HS-5 (cell line): ENCODE measurements around the gene PCDHA1.
A peak's percentile ranks its signal among the peaks of the same experiment; 100 is the strongest.
"Not testable (repeated sequence)": the region's sequence is repeated elsewhere in the genome, so short reads cannot be mapped to it uniquely, and the experiment has no call there.

Experiments
- DNase-seq: peaks from one replicate; pipeline ENCODE4 v3.0.0-alpha.2; 2012; ENCODE audit warnings: low read depth

The PCDHA1 gene

GRCh38 chr5:140849831-140850634 is 64.1 kb downstream of the PCDHA1 start:
- DNase-seq, result not testable (repeated sequence)

GRCh38 chr5:140855772-140856674 is 70.1 kb downstream of the PCDHA1 start, which contains the start of gene PCDHA10:
PCDHA10 (plus strand) TSS chr5:140855897; CDS start chr5:140856049, 152 bp downstream.
- DNase-seq, result no peak

DNA sequence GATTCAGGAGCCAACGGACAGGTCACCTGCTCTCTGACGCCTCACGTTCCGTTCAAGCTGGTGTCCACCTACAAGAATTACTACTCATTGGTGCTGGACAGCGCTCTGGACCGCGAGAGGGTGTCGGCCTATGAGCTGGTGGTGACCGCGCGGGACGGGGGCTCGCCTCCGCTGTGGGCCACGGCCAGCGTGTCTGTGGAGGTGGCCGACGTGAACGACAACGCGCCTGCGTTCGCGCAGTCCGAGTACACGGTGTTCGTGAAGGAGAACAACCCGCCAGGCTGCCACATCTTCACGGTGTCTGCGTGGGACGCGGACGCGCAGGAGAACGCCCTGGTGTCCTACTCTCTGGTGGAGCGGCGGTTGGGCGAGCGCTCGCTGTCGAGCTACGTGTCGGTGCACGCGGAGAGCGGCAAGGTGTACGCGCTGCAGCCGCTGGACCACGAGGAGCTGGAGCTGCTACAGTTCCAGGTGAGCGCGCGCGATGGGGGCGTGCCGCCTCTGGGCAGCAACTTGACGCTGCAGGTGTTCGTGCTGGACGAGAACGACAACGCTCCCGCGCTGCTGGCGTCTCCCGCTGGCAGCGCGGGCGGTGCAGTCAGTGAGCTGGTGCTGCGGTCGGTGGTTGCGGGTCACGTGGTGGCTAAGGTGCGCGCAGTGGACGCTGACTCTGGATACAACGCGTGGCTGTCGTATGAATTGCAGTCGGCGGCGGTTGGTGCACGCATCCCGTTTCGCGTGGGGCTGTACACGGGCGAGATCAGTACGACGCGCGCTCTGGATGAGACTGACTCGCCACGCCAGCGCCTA is 71.4 kb downstream of the PCDHA1 start:
- no peak for DNase-seq

DNA sequence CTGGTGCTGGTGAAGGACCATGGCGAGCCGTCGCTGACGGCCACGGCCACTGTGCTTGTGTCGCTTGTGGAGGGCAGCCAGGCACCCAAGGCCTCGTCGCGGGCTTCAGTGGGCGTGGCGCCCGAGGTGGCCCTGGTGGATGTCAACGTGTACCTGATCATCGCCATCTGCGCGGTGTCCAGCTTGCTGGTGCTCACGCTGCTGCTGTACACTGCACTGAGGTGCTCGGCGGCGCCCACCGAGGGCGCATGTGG is 72.0 kb downstream of the PCDHA1 start:
- DNase-seq, result no peak

DNA sequence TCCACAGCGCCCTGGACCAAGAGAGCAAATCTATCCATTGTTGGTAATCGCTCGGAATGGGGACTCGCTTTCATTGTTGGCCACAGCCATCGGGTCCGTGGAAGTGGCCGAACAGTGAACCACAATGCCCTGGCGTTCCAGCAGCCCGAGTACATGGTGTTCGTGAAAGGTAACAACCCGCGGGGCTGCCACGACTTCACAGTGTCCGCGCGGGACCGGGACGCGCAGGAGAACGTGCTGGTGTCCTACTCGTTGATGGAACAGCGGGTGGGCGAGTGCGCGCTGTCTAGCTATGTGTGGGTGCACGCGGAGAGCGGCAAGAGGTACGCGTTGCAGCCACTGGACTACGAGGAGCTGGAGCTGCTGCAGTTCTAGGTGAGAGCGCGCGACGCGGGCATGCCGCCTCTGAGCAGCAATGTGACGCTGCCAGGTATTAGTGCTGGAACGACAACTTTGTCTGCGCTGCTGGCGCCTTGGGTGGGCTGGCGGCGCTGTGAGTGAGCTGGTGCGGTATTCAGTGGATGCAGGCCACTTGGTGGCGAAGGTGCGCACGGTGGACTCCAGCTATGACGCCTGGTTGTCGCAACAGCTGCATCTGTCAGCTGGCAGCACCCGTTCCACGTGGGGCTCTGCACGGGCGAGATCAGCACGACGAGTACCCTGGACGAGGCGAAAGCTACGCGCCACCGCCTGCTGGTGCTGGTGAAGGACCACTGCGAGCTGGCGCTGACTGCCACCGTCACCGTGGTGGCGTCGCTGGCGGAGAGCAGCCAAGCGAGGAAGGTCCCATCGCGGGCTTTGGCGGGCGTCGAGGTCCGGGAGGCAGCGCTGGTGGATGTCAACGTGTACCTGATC is 76.7 kb downstream of the PCDHA1 start:
- no peak for DNase-seq

DNA sequence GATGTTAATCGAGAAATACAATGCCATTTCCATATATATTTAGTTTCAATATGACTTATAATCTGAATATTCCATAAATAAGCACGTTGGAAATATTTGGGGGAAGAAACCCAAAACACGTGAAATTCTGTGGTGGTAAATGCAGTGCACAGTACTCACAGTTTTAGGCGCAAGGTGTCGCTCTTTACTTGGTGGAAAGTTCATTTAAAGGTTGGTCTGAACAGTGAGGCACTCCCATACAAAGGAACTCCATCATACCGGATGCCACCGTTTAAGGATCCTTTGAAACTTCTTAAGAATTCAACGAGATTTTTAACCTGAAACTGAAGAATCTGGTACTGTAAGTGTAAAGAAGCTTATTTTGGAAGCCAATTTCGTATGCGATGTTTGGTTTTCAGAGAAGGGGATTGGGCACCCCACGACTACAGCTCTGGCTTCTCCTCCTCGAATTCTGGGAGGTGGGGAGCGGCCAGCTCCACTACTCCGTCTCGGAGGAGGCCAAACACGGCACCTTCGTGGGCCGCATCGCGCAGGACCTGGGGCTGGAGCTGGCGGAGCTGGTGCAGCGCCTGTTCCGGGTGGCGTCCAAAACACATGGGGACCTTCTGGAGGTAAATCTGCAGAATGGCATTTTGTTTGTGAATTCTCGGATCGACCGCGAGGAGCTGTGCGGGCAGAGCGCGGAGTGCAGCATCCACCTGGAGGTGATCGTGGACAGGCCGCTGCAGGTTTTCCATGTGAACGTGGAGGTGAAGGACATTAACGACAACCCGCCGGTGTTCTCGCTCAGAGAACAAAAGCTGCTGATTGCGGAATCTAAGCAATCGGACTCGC is 83.0 kb downstream of the PCDHA1 start, which contains the start of gene PCDHA11:
Gene PCDHA11, plus strand, starts transcription at position 237 of the 834 bp plus-strand sequence. Its CDS starts 147 bp downstream, at position 384.
- no peak for DNase-seq

DNA sequence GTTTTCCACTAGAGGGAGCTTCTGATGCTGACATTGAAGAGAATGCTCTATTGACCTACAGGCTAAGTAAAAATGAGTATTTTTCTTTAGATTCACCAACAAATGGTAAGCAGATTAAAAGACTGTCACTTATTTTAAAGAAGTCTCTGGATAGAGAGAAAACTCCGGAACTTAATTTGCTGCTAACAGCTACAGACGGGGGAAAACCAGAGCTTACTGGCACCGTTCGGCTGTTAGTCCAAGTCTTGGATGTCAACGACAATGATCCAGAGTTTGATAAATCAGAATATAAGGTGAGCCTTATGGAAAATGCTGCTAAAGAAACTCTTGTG is 83.6 kb downstream of the PCDHA1 start:
- DNase-seq, result no peak

GRCh38 chr5:140870221-140871201 is 84.6 kb downstream of the PCDHA1 start:
- no peak for DNase-seq

GRCh38 chr5:140875085-140876065 is 89.4 kb downstream of the PCDHA1 start, which contains the start of gene PCDHA12:
PCDHA12 (plus strand) TSS chr5:140875308; CDS start chr5:140875473, 165 bp downstream.
- DNase-seq, result no peak

GRCh38 chr5:140876541-140877261 is 90.8 kb downstream of the PCDHA1 start:
- not testable (repeated sequence) for DNase-seq

DNA sequence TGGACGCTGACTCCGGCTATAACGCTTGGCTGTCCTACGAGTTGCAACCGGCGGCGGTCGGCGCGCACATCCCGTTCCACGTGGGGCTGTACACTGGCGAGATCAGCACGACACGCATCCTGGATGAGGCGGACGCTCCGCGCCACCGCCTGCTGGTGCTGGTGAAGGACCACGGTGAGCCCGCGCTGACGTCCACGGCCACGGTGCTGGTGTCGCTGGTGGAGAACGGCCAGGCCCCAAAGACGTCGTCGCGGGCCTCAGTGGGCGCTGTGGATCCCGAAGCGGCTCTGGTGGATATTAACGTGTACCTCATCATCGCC is 91.3 kb downstream of the PCDHA1 start:
- DNase-seq, result no peak

- no peak for DNase-seq
These were observed 96.1 kb downstream of the PCDHA1 start, which contains the start of gene PCDHA13 for GRCh38 chr5:140881889-140882590. PCDHA13 (plus strand) TSS chr5:140882124; CDS start chr5:140882269, 145 bp downstream.

GRCh38 chr5:140882591-140882899 is 96.6 kb downstream of the PCDHA1 start:
- DNase-seq, result peak; percentile 9

- DNase-seq, result no peak
These were observed 97.4 kb downstream of the PCDHA1 start for GRCh38 chr5:140883373-140883772.

- no peak for DNase-seq
These were observed 98.2 kb downstream of the PCDHA1 start for GRCh38 chr5:140883927-140884697.

- no peak for DNase-seq
These were observed 130.4 kb downstream of the PCDHA1 start for GRCh38 chr5:140916325-140916724.
